Measurements from ENCODE around the gene SMIM14.

The SMIM14 gene

DNA sequence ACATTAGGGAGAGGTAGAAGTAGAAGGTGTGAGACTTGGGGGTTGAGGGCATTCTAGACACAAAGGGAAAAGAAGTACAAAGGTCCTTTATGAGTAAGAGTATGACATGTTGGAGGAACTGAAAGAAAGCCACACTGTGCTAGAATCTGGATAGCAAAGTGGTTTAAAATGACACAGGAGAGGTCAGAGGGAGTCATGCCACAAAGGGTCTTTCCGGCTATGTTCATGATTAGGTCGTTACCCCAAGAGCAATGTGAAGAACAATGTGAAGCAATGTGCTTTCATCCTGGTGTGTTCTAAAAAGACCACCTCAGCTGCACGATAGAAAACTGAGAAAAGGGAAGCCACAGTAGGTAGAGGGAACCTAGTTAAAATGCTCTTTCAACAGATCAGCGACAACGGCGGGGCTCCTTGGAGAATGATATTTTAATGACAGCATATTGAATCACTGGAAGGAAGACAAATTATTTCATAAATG is 29.2 kb downstream of the SMIM14 start:
- TF ChIP-seq JUND (IDR thresholded peaks at IDR 0.05; ENCODE audit: low read depth): no peak
- in situ Hi-C loops (cut with HindIII; ENCODE audit: low pct_unique_long_range_greater_than_20kb, low sequenced_read_pairs): no loop called here
- DNase-seq (ENCODE audit: low read depth in 1 of 2, low spot score in 1 of 2): no peak

DNA sequence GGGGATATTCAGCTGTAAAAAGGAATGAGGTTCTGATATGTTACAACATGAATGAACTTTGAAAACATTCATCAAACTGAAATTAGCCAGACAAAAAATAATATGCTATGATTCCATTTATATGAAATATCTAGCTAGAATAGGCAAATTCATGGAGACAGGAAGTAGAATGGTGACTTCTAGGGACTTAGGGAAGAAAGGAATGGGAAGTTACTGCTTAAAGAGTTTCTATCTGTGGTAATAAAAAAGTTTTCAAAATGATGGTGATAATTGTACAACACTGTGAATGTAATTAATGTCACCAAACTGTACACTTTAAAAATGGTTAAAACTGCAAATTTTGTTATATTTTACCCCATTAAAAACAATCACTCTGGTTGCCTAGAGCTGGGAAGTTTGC is 30.2 kb downstream of the SMIM14 start:
- TF ChIP-seq JUND (IDR thresholded peaks at IDR 0.05; ENCODE audit: low read depth): no peak
- no peak for DNase-seq (ENCODE audit: low read depth in 1 of 2, low spot score in 1 of 2)
- in situ Hi-C loops (cut with HindIII; ENCODE audit: low pct_unique_long_range_greater_than_20kb, low sequenced_read_pairs): no loop called here

DNA sequence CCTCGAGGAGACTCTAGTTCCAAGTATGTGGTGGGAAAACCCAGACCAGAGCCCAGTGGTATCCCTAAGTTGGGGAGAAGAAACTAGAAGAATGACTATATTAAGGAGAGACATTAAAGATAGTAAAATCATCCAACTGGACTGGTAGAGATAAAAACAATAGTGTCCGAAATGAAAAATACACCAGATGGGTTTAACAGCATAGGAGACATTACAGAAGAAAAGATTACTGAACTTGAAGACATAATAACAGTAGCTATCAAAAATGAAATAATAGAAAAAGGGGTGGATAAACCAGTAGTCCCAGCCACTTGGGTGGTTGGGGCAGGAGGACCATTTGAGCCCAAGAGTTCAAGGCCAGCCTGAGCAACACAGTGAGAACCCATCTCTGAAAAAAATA is 31.9 kb downstream of the SMIM14 start:
- DNase-seq (ENCODE audit: low read depth in 1 of 2, low spot score in 1 of 2): no peak
- in situ Hi-C loops (cut with HindIII; ENCODE audit: low pct_unique_long_range_greater_than_20kb, low sequenced_read_pairs): no loop called here
- TF ChIP-seq JUND (IDR thresholded peaks at IDR 0.05; ENCODE audit: low read depth): no peak

DNA sequence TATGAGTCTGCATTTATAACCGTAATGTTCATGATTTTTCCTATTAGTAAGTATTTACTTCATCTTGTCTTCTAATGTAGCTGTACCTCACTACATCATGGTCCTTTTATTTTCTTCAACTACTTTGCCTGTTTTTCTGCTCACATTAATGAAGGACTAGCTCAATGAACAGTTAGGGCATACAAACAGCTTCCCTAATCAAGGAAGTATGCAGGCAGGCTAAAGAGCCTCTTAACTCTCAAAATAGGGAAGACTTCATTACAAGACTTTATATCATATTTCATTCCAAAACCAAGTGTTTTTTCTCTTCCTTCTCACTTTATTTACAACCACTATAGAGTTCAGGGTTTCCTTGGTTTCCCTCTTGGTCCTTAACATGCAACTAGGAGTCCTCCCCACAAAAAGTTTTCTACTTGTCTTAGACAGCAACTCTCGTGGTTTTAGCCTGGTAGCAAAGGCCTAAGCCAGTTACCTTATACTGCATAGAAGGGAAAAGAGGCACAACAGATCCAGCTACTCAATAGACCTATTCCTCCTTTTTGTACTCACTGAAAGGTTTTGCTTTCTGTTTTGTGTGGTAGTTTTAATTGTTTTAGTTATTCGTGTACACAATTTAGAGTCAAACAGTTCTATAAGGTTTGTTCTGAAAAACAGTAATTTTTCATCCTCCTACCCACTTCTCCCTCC is 40.8 kb downstream of the SMIM14 start:
- no peak for TF ChIP-seq JUND (IDR thresholded peaks at IDR 0.05; ENCODE audit: low read depth)
- in situ Hi-C loops (cut with HindIII; ENCODE audit: low pct_unique_long_range_greater_than_20kb, low sequenced_read_pairs): no loop called here
- no peak for DNase-seq (ENCODE audit: low read depth in 1 of 2, low spot score in 1 of 2)

DNA sequence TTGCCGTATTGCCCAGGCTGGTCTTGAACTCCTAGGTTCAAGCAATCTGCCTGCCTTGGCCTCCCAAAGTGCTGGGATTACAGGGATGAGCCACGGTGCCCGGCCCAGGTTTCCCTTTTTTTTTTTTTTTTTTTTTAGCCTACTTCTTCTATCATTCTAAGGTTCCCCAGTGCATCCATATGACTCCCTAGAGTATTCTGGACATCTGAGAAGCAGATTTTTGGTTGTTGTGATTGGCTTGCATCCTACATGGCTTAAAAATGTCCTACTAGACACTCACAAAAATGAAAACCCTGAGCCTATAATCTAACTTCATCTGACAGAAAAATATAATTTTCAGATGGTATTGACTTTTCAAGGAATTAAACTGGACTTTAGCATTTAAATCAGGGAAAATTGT is 41.7 kb downstream of the SMIM14 start:
- in situ Hi-C loops (cut with HindIII; ENCODE audit: low pct_unique_long_range_greater_than_20kb, low sequenced_read_pairs): no loop called here
- no peak for DNase-seq (ENCODE audit: low read depth in 1 of 2, low spot score in 1 of 2)
- no peak for TF ChIP-seq JUND (IDR thresholded peaks at IDR 0.05; ENCODE audit: low read depth)

DNA sequence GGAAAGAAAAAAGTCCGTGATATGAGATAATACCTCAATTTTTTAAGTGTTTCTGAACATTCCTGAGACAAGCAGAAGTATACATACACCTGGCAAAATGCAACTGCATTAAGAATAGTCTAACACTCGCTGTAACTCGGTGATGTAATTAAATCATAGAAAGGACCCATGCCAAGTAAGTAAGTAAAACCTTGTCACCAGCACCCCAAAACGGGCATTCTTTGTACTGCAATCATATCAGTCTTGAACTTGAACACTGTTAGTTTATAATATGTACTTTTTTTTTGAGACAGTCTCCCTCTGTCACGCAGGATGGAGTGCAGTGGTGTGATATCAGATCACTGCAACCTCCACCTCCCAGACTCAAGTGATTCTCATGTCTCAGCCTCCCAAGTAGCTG is 47.4 kb downstream of the SMIM14 start:
- peak in 1 of 2 experiments; percentile 37 for DNase-seq (ENCODE audit: low read depth in 1 of 2, low spot score in 1 of 2)
- TF ChIP-seq JUND (IDR thresholded peaks at IDR 0.05; ENCODE audit: low read depth): no peak
- in situ Hi-C loops (cut with HindIII; ENCODE audit: low pct_unique_long_range_greater_than_20kb, low sequenced_read_pairs): no loop called here

DNA sequence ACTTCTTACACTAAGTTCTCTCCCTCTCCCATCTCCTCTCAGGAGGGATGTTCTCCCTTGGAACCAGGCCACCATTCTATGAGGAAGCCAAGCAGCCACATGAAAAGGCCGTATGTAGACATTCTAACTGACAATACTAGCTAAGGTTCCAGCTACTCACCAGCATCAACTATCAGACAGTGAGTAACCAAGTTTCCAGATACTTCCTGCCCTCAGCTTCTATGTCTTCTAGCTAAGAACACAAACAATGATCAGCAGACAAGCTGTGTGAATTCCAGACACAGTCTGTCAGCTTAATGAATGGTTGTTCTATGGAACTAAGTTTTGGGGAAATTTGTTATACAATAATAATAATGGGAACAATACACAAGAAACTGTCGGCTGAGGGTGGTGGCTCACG is 50.8 kb downstream of the SMIM14 start:
- in situ Hi-C loops (cut with HindIII; ENCODE audit: low pct_unique_long_range_greater_than_20kb, low sequenced_read_pairs): no loop called here
- TF ChIP-seq JUND (IDR thresholded peaks at IDR 0.05; ENCODE audit: low read depth): no peak

DNA sequence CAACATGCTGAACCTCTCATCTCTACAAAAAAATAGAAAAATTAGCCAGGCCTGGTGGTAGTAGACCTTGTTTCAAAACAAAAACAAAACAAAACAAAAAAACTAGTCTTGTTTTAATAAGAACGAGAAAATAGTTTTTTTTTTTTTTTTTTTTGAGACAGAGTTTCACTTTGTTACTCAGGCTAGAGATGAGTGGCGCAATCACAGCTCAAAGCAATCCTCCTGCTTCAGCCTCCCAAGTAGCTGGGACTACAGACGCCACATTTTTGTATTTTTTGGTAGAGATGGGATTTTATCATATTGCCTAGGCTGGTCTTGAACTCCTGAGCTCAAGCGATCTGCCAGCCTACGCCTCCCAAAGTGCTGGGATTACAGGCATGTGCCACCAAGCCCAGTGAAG is 63.7 kb downstream of the SMIM14 start:
- no peak for DNase-seq (ENCODE audit: low read depth in 1 of 2, low spot score in 1 of 2)
- no peak for TF ChIP-seq JUND (IDR thresholded peaks at IDR 0.05; ENCODE audit: low read depth)
- in situ Hi-C loops (cut with HindIII; ENCODE audit: low pct_unique_long_range_greater_than_20kb, low sequenced_read_pairs): no loop called here

More for the DNA sequence above, 50.8 kb downstream of the SMIM14 start:
- no peak for DNase-seq (ENCODE audit: low read depth in 1 of 2, low spot score in 1 of 2)

DNA sequence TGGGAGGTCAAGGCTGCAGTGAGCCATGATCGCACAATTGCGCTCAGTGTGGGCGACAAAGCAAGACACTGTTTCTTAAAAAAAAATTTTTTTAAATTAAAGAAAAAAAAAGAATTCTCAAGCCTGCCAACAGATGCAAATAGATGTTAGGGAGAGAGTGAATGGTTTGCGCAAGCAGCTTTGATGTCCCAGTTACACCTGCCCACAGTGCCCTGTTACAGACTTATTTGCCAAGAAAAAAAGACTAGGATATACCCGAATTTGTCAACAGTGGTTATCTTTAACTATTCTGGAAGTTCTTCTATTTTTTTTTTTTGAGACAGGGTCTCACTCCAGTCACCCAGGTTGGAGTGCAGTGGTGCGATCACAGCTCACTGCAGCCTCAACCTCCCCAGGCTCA is 67.2 kb downstream of the SMIM14 start:
- DNase-seq (ENCODE audit: low read depth in 1 of 2, low spot score in 1 of 2): no peak
- in situ Hi-C loops (cut with HindIII; ENCODE audit: low pct_unique_long_range_greater_than_20kb, low sequenced_read_pairs): no loop called here
- TF ChIP-seq JUND (IDR thresholded peaks at IDR 0.05; ENCODE audit: low read depth): no peak

DNA sequence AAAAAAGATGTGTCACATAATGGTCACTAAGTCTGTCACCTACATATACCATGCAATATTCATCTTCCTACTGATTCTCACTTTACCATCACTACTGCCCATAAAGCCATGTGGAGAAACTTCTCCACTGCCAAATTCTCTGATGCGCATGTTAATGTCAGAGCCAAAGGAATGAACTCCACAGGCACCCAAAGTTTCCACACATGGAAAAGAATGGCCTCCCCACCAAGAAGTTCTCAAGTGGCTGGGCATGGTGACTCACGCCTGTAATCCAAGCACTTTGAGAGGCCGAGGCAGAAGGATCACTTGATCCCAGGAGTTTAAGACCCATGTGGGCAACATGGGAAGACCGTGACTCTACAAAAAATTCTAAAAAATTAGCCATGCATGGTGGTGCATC is 67.6 kb downstream of the SMIM14 start:
- in situ Hi-C loops (cut with HindIII; ENCODE audit: low pct_unique_long_range_greater_than_20kb, low sequenced_read_pairs): no loop called here
- TF ChIP-seq JUND (IDR thresholded peaks at IDR 0.05; ENCODE audit: low read depth): no peak
- DNase-seq (ENCODE audit: low read depth in 1 of 2, low spot score in 1 of 2): no peak

DNA sequence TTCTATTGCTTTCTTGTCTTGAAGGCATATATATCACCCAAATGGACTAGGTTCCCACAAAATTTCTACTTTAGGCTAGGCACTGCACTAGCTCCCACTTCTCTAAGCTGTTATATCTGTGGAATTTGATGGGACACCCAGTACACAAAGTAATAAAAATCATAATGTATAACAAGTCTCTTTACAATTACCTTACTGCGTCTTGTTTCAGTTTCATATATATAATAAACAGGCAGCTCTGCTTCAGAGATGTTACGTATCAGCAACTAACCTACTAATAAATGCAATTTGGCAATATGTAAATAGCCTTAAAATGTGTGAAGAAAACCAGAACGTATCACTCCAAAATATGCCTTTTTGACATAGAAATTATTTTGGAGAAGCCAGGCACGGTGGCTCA is 69.5 kb downstream of the SMIM14 start:
- no peak for TF ChIP-seq JUND (IDR thresholded peaks at IDR 0.05; ENCODE audit: low read depth)
- DNase-seq (ENCODE audit: low read depth in 1 of 2, low spot score in 1 of 2): no peak
- in situ Hi-C loops (cut with HindIII; ENCODE audit: low pct_unique_long_range_greater_than_20kb, low sequenced_read_pairs): no loop called here

DNA sequence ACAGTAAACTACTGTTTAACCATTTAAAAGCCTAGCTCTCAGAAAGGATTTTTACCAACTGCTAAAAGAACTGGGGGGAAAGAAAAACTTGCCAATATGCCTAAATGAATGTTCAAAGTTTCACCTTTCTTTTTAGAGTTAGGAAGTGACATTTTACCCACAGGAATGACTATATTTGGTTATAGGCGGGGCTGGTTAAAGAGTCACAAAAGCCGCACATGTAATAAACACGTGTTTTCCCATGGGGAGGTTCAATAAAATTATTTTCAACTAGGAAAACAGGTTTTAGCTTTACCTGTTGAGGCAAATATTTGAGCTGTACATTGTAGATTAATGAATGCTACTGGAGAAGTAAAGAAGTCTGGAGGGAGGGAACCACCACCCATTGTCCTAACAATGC is 69.9 kb downstream of the SMIM14 start:
- DNase-seq (ENCODE audit: low read depth in 1 of 2, low spot score in 1 of 2): peak in 1 of 2 experiments; percentile 73
- in situ Hi-C loops (cut with HindIII; ENCODE audit: low pct_unique_long_range_greater_than_20kb, low sequenced_read_pairs): no loop called here
- TF ChIP-seq JUND (IDR thresholded peaks at IDR 0.05; ENCODE audit: low read depth): no peak

DNA sequence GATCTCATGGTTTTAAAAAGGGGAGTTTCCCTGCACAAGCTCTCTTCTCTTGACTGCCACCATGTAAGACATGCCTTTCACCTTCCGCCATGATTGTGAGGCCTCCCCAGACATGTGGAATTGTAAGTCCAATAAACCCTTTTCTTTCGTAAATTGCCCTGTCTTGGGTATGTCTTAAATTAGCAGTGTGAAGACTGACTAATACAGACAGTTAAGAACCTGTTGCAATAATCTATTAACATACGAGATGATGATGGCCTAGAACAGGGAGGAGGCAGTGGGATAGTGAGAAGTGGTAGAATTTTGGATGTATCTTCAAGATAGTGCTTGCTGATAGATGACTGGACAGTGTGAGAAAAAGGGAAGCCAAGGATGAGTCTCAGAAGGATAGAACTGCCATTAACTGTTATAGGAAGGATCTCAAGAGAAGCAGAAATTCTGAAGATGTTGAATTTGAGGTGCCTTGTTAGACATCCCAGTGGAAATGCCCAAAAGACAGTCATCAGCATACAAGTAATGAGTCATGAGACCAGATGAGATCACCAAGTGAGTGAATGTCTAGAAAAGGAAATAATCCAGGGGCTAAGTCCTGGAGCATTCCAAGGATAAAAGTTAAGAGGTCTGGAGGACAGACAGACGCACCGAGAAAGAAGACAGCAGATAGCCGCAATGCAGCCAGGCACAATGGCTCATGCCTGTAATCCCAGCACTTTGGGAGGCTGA is 72.6 kb downstream of the SMIM14 start:
- no peak for DNase-seq (ENCODE audit: low read depth in 1 of 2, low spot score in 1 of 2)
- in situ Hi-C loops (cut with HindIII; ENCODE audit: low pct_unique_long_range_greater_than_20kb, low sequenced_read_pairs): no loop called here
- no peak for TF ChIP-seq JUND (IDR thresholded peaks at IDR 0.05; ENCODE audit: low read depth)
